SU-DHL-6 (cell line): ENCODE data around the gene CLP1.
"Not testable (repeated sequence)": the region's sequence is repeated elsewhere in the genome, so short reads cannot be mapped to it uniquely, and the experiment has no call there.

Experiments used
- H2AFZ ChIP-seq: fragments of 200-600 bp; sonication (generic); 2 replicates; pipeline ENCODE4 v1.6.1; 2014; ENCODE audit warnings: low read depth, mild to moderate bottlenecking, moderate library complexity, mixed read lengths, antibody characterized with exemption, low read length; ENCODE audit not compliant: severe bottlenecking
- H3F3A ChIP-seq: fragments of 200-600 bp; shearing (Covaris generic); 2 replicates; pipeline ENCODE4 v1.6.0; 2016; ENCODE audit warnings: antibody characterized with exemption, mild to moderate bottlenecking; ENCODE audit not compliant: insufficient read depth
- H3K27ac ChIP-seq: fragments of 200-600 bp; sonication (generic); 2 replicates; pipeline ENCODE4 v1.5.1; 2016; ENCODE audit warnings: low read depth, mild to moderate bottlenecking, low read length, moderate library complexity, mixed read lengths
- H3K27me3 ChIP-seq: fragments of 200-600 bp; sonication (generic), shearing (Covaris generic); 2 replicates; pipeline ENCODE4 v1.6.0; 2014; ENCODE audit warnings: mild to moderate bottlenecking, low read length
- H3K36me3 ChIP-seq: fragments of 200-600 bp; sonication (generic); 2 replicates; pipeline ENCODE4 v1.6.1; 2014; ENCODE audit warnings: mild to moderate bottlenecking, low read length, mixed read lengths
- H3K4me2 ChIP-seq: fragments of 300-600, 200-600 bp; shearing (Covaris generic), sonication (generic); 2 replicates; pipeline ENCODE4 v1.6.0; 2014; ENCODE audit warnings: low read length, low read depth, mild to moderate bottlenecking; ENCODE audit not compliant: poor library complexity, severe bottlenecking
- H3K4me3 ChIP-seq: fragments of 200-600 bp; sonication (generic); 2 replicates; pipeline ENCODE4 v1.5.1; 2014; ENCODE audit warnings: antibody characterized with exemption, low read length, mild to moderate bottlenecking, mixed read lengths; ENCODE audit not compliant: insufficient read depth, poor library complexity, severe bottlenecking
- H3K79me2 ChIP-seq: fragments of 200-600 bp; sonication (generic); 2 replicates; pipeline ENCODE4 v1.6.1; 2014; ENCODE audit warnings: mild to moderate bottlenecking, low read length, moderate library complexity; ENCODE audit not compliant: insufficient read depth
- H3K9ac ChIP-seq: fragments of 200-600 bp; sonication (generic); 2 replicates; pipeline ENCODE4 v1.7.0; 2014; ENCODE audit warnings: mild to moderate bottlenecking, low read length
- H3K9me2 ChIP-seq: fragments of 200-600 bp; sonication (generic); replicated peaks from 2 replicates; pipeline ENCODE4 v1.6.1; 2014; ENCODE audit warnings: low read length; ENCODE audit not compliant: insufficient read depth
- H3K9me3 ChIP-seq: fragments of 200-600 bp; sonication (generic); 2 replicates; pipeline ENCODE4 v1.6.1; 2014; ENCODE audit warnings: low read length, mixed read lengths; ENCODE audit not compliant: insufficient read depth
- H4K20me1 ChIP-seq: fragments of 200-600 bp; sonication (generic); 2 replicates; pipeline ENCODE4 v1.6.1; 2014; ENCODE audit warnings: low read depth, mild to moderate bottlenecking, antibody characterized with exemption, low read length, moderate library complexity, mixed read lengths
- EZH2phosphoT487 ChIP-seq: fragments of 200-600 bp; sonication (generic), shearing (Covaris generic); conservative IDR thresholded peaks from 2 replicates; pipeline ENCODE4 v1.6.1; 2018; ENCODE audit warnings: mild to moderate bottlenecking, antibody characterized with exemption, low read length, moderate library complexity, mixed read lengths
- TF ChIP-seq, protein P1 (sequence below): fragments of 200-600 bp; sonication (generic); IDR thresholded peaks from one replicate; pipeline ENCODE4 v1.5.1; 2017; ENCODE audit warnings: antibody characterized with exemption, mild to moderate bottlenecking, low read length, moderate library complexity; ENCODE audit not compliant: insufficient read depth, poor library complexity, severe bottlenecking

CLP1 gene

DNA sequence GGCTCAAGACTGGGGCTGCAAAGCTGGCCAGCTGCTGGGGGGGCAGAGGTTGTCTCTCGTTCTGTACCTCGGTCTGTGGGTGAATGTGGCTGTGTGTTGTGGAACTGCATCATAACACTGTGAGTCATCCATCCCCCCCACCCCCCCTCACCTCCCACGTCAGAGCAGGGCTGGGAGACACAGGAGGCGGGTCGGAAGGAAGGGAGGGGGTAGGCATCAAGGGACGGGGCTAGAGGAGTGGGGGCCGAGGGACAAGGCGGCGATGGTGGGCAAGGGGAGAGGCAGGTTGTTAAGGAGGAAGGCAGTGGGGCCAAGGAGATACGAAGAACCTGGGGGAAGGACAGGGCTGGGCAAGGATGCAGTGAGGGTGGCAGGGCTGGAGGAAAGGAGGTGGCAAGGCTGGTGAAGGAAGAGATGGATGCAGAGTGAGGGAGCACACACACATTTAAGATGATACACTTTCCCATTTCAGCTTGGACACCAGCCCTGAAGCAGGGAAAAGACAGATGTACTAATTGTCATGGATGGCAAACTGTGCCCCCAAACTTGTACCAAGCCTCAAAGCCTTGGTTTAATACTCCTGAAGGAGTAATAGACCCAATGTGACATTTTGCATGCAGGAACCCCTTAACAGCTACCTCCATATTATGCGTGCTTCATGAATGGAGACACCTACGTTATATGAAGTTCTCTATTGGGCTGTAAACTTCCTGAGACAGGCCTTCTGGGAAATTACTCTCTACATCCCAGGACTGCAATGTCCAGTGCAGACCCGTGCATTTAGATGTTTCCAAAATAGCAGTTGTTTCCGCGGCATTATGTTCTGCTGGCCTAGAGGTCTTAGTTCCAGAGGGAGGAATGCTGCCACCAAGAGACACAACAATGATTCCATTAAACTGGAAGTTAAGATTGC is 7.5 kb upstream of the CLP1 start, which contains the start of gene YPEL4:
Gene YPEL4 (minus strand): TSS at position 87 of the 913 bp plus-strand sequence. CDS start 2,805 bp downstream, outside the sequence.
- H3K9me2 ChIP-seq, result no peaks in the 10 kb centered on the region
- H3K27me3 ChIP-seq, result no peaks in the 10 kb centered on the region
- H3K79me2 ChIP-seq, result no peaks in the 10 kb centered on the region
- TF ChIP-seq EZH2phosphoT487, result no peak
- TF ChIP-seq, protein P1, sequence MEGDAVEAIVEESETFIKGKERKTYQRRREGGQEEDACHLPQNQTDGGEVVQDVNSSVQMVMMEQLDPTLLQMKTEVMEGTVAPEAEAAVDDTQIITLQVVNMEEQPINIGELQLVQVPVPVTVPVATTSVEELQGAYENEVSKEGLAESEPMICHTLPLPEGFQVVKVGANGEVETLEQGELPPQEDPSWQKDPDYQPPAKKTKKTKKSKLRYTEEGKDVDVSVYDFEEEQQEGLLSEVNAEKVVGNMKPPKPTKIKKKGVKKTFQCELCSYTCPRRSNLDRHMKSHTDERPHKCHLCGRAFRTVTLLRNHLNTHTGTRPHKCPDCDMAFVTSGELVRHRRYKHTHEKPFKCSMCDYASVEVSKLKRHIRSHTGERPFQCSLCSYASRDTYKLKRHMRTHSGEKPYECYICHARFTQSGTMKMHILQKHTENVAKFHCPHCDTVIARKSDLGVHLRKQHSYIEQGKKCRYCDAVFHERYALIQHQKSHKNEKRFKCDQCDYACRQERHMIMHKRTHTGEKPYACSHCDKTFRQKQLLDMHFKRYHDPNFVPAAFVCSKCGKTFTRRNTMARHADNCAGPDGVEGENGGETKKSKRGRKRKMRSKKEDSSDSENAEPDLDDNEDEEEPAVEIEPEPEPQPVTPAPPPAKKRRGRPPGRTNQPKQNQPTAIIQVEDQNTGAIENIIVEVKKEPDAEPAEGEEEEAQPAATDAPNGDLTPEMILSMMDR, result no peak
- no peak within 1 kb of the TSS for H3K27ac ChIP-seq
- no peaks in the 10 kb centered on the region for H3K36me3 ChIP-seq
- no peak within 1 kb of the TSS for H3K9ac ChIP-seq
- no peaks in the 10 kb centered on the region for H3F3A ChIP-seq
- no peak within 1 kb of the TSS for H2AFZ ChIP-seq
- H3K9me3 ChIP-seq, result no peaks in the 10 kb centered on the region
- H3K4me3 ChIP-seq, result no peak within 1 kb of the TSS
- H3K4me2 ChIP-seq, result no peak within 1 kb of the TSS
- H4K20me1 ChIP-seq, result no peaks in the 10 kb centered on the region

DNA sequence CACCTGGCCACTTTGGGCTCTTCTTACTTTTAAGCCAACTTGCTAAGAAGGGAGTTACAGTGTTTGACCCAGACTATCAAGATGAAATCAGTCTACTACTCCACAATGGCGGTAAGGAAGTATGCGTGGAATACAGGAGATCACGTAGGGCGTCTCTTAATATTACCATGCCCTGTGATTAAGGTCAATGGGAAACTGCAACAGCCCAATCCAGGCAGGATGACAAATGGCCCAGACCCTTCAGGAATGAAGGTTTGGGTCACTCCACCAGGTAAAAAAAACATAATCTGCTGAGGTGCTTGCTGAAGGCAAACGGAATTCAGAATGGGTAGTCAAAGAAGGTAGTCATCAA is 6.8 kb upstream of the CLP1 start:
- Histone ChIP-seq H3K9me2 (no peaks in the 10 kb centered on the region), H3K9me3 (no peaks in the 10 kb centered on the region), H3K36me3 (no peaks in the 10 kb centered on the region), H3K4me3 (no peak overlapping the region), H3K79me2 (no peaks in the 10 kb centered on the region), H3K9ac (no peak overlapping the region), H4K20me1 (no peaks in the 10 kb centered on the region), H3K27me3 (no peaks in the 10 kb centered on the region), H3F3A (no peaks in the 10 kb centered on the region), H3K4me2 (no peak overlapping the region), H2AFZ (no peak overlapping the region), H3K27ac (no peak overlapping the region)
- TF ChIP-seq EZH2phosphoT487, result no peak
- TF ChIP-seq, protein P1, result no peak

DNA sequence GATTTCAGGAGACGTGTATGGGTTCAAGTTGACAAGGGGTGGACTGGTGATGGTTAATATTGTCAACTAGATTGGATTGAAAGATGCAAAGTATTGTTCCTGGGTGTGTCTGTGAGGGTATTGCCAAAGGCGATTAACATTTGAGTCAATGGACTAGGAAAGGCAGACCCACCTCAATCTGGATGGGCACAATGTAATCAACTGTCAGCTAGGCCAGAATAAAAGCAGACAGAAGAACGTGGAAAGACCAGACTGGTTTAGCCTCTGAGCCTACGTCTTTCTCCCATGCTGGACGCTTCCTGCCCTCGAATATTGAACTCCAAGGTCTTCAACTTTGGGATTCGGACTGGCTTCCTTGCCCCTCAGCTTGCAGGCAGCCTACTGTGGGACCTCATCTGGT is 6.2 kb upstream of the CLP1 start:
- Histone ChIP-seq H3F3A (no peaks in the 10 kb centered on the region), H3K27ac (no peak overlapping the region), H3K4me3 (no peak overlapping the region), H3K9me2 (no peaks in the 10 kb centered on the region), H4K20me1 (no peaks in the 10 kb centered on the region), H3K27me3 (no peaks in the 10 kb centered on the region), H3K4me2 (no peak overlapping the region), H3K36me3 (no peaks in the 10 kb centered on the region), H3K9me3 (no peaks in the 10 kb centered on the region), H3K9ac (no peak overlapping the region), H3K79me2 (no peaks in the 10 kb centered on the region), H2AFZ (no peak overlapping the region)
- no peak for TF ChIP-seq EZH2phosphoT487
- TF ChIP-seq, protein P1, result no peak

DNA sequence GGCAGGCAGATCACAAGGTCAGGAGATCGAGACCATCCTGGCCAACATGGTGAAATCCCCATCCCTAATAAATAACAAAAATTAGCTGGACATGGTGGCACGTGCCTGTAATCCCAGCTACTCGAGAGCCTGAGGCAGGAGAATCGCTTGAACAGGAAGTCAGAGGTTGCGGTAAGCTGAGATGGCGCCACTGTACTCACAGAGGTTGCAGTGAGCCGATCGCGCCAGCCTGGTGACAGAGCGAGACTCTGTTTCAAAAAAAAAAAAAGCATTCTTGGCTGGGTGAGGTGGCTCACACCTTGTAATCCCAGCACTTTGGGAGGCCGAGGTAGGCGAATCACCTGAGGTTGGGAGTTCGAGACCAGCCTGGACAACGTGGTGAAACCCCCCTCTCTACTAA is 5.3 kb upstream of the CLP1 start:
- H3K9me3 ChIP-seq, H3K27me3 ChIP-seq, H3K36me3 ChIP-seq, H3F3A ChIP-seq, H3K79me2 ChIP-seq, H3K27ac ChIP-seq, H4K20me1 ChIP-seq, H3K9ac ChIP-seq, H3K9me2 ChIP-seq, H2AFZ ChIP-seq, H3K4me3 ChIP-seq, H3K4me2 ChIP-seq: not testable (repeated sequence)
